Liver (tissue), 9 donors: ENCODE results near the gene TRIM72. TPM values are rescaled to one million over a fixed set of nuclear protein-coding genes. Genes with fewer than 3 reads are reported as not detected.

Experiments
- DNase-seq: peaks from one replicate; pipeline ENCODE4 v3.0.0-alpha.2; 2017; ENCODE audit warnings: low spot score
- H3K27ac ChIP-seq, 2 donors: one replicate each; pipeline ENCODE4 v1.7.0; 2013; ENCODE audit warnings: inconsistent platforms in 2 of 2, low read length in 2 of 2, control low read depth in 1 of 2, low read depth in 1 of 2, mild to moderate bottlenecking in 1 of 2
- H3K27me3 ChIP-seq, 4 donors: one replicate each; pipeline versions ENCODE4 v1.6.1 to v1.7.0; 2013; ENCODE audit warnings: low read length in 3 of 4, inconsistent platforms in 1 of 4, mild to moderate bottlenecking in 1 of 4, moderate library complexity in 1 of 4; ENCODE audit not compliant: control insufficient read depth in 4 of 4, insufficient read depth in 4 of 4
- H3K36me3 ChIP-seq, 4 donors: one replicate each; pipeline versions ENCODE4 v1.6.1 to v1.7.0; 2013; ENCODE audit warnings: low read length in 3 of 4, mild to moderate bottlenecking in 3 of 4, low read depth in 1 of 4, moderate library complexity in 1 of 4; ENCODE audit not compliant: control insufficient read depth in 4 of 4, insufficient read depth in 3 of 4
- H3K4me1 ChIP-seq, 4 donors: one replicate each; pipeline versions ENCODE4 v1.6.1 to v1.7.0; 2013; ENCODE audit warnings: low read length in 3 of 4, mild to moderate bottlenecking in 3 of 4, moderate library complexity in 1 of 4; ENCODE audit not compliant: control insufficient read depth in 4 of 4, insufficient read depth in 4 of 4
- H3K4me3 ChIP-seq, 3 donors: one replicate each; pipeline versions ENCODE4 v1.6.1 to v1.7.0; 2013; ENCODE audit warnings: low read length in 3 of 3, control low read depth in 1 of 3, low read depth in 1 of 3, mild to moderate bottlenecking in 1 of 3
- H3K9ac ChIP-seq, 2 donors: one replicate each; pipeline ENCODE4 v1.7.0; 2013; ENCODE audit warnings: low read length in 2 of 2, mild to moderate bottlenecking in 2 of 2, moderate library complexity in 2 of 2, control low read depth in 1 of 2, low read depth in 1 of 2
- H3K9me3 ChIP-seq, 4 donors: one replicate each; pipeline versions ENCODE4 v1.6.1 to v1.7.0; 2013; ENCODE audit warnings: low read length in 3 of 4; ENCODE audit not compliant: control insufficient read depth in 4 of 4
- CTCF ChIP-seq: fragments of 150-350 bp; IDR thresholded peaks from 2 replicates; pipeline ENCODE4 v1.5.1; 2017; ENCODE audit warnings: improper control_type of control experiment, low read depth, low read length; ENCODE audit not compliant: missing input control
- EGR1 ChIP-seq, 2 donors: IDR thresholded peaks; 2 replicates each; pipeline ENCODE4 v1.6.1; 2016 to 2018; ENCODE audit warnings: antibody characterized with exemption in 2 of 2, low read depth in 2 of 2
- FOXA2 ChIP-seq: IDR thresholded peaks from 2 replicates; pipeline ENCODE4 v1.6.1; 2016; ENCODE audit warnings: antibody characterized with exemption
- GABPA ChIP-seq, 2 donors: IDR thresholded peaks in 1 of 2; conservative IDR thresholded peaks in 1 of 2; 2 replicates each; pipeline ENCODE4 v1.6.1; 2016; ENCODE audit warnings: antibody characterized with exemption in 2 of 2, mild to moderate bottlenecking in 1 of 2, moderate library complexity in 1 of 2
- HNF4A ChIP-seq, 2 donors: conservative IDR thresholded peaks; 2 replicates each; pipeline ENCODE4 v1.6.1; 2016; ENCODE audit warnings: antibody characterized with exemption in 2 of 2, mild to moderate bottlenecking in 2 of 2
- HNF4G ChIP-seq: IDR thresholded peaks from 2 replicates; pipeline ENCODE4 v1.6.1; 2016; ENCODE audit warnings: antibody characterized with exemption
- JUND ChIP-seq, 2 donors: IDR thresholded peaks; 2 replicates each; pipeline ENCODE4 v1.6.1; 2016; ENCODE audit warnings: antibody characterized with exemption in 2 of 2
- MAX ChIP-seq: IDR thresholded peaks from 2 replicates; pipeline ENCODE4 v1.6.1; 2016; ENCODE audit warnings: antibody characterized with exemption
- RAD21 ChIP-seq, 2 donors: IDR thresholded peaks; 2 replicates each; pipeline ENCODE4 v1.6.1; 2016; ENCODE audit warnings: antibody characterized with exemption in 2 of 2, mild to moderate bottlenecking in 2 of 2
- SP1 ChIP-seq: IDR thresholded peaks from 2 replicates; pipeline ENCODE4 v1.6.1; 2018; ENCODE audit warnings: antibody characterized with exemption, mild to moderate bottlenecking
- YY1 ChIP-seq: IDR thresholded peaks from 2 replicates; pipeline ENCODE4 v1.6.1; 2016; ENCODE audit warnings: antibody characterized with exemption, mild to moderate bottlenecking
- WGBS: extraction: QIAGEN DNeasy Blood & Tissue Kit; methylation state at CpG from one replicate; pipeline ENCODE4 v1.1.7; 2013; 5-methylcytosine and 5-hydroxymethylcytosine counted together
- polyA plus RNA-seq, 2 donors: library from polyadenylated mRNA; stranded (reverse) in 1 of 2; unstranded in 1 of 2; fragments of 200-250 nt in 1 of 2; fragments of >200 nt in 1 of 2; fragmentation: Nextera tagmentation in 1 of 2; extraction: Ambion mirVana in 1 of 2; gene quantifications; one replicate each; pipeline versions ENCODE4 v1.2.1 to v1.2.3, GENCODE V29; 2013 to 2015
- total RNA-seq, 2 donors: library from RNA; depleted of rRNA; stranded (reverse); fragments of >200 nt; gene quantifications; one replicate each; pipeline ENCODE4 v1.2.3, GENCODE V29; 2014
- TF ChIP-seq, protein P1 (sequence below): IDR thresholded peaks from 2 replicates; pipeline ENCODE4 v1.6.1; 2016; ENCODE audit warnings: antibody characterized with exemption, mild to moderate bottlenecking
- TF ChIP-seq, protein P2 (sequence below): IDR thresholded peaks from 2 replicates; pipeline ENCODE4 v1.6.1; 2016; ENCODE audit warnings: antibody characterized with exemption
- TF ChIP-seq, protein P3 (sequence below): IDR thresholded peaks from 2 replicates; pipeline ENCODE4 v1.6.1; 2016; ENCODE audit warnings: antibody characterized with exemption
- donor health status: healthy.
- donor health status: healthy.
- donor health status: healthy.
- donor health status: healthy.
- donor health status: healthy.

Gene TRIM72
- total and polyA plus RNA-seq, 4 donors, result under 0.01 to 0.10 (median 0.02) TPM; not detected in 1

- no peak overlapping the region for H3K27ac ChIP-seq
- no peak overlapping the region for H3K9ac ChIP-seq
- no peak for DNase-seq
- H3K4me3 ChIP-seq, result no peak overlapping the region
- TF ChIP-seq SP1 (no peak), HNF4G (no peak), JUND (IDR thresholded peaks at IDR 0.05) (no peak), YY1 (no peak), MAX (no peak), HNF4A (conservative IDR thresholded peaks at IDR 0.05) (no peak), CTCF (no peak), RAD21 (IDR thresholded peaks at IDR 0.05) (no peak), EGR1 (IDR thresholded peaks at IDR 0.05; ENCODE audit: low read depth in 2 of 2) (no peak), GABPA (IDR thresholded peaks at IDR 0.05 in 1 of 2, conservative IDR thresholded peaks at IDR 0.05 in 1 of 2) (no peak), FOXA2 (no peak)
- TF ChIP-seq, protein P1, sequence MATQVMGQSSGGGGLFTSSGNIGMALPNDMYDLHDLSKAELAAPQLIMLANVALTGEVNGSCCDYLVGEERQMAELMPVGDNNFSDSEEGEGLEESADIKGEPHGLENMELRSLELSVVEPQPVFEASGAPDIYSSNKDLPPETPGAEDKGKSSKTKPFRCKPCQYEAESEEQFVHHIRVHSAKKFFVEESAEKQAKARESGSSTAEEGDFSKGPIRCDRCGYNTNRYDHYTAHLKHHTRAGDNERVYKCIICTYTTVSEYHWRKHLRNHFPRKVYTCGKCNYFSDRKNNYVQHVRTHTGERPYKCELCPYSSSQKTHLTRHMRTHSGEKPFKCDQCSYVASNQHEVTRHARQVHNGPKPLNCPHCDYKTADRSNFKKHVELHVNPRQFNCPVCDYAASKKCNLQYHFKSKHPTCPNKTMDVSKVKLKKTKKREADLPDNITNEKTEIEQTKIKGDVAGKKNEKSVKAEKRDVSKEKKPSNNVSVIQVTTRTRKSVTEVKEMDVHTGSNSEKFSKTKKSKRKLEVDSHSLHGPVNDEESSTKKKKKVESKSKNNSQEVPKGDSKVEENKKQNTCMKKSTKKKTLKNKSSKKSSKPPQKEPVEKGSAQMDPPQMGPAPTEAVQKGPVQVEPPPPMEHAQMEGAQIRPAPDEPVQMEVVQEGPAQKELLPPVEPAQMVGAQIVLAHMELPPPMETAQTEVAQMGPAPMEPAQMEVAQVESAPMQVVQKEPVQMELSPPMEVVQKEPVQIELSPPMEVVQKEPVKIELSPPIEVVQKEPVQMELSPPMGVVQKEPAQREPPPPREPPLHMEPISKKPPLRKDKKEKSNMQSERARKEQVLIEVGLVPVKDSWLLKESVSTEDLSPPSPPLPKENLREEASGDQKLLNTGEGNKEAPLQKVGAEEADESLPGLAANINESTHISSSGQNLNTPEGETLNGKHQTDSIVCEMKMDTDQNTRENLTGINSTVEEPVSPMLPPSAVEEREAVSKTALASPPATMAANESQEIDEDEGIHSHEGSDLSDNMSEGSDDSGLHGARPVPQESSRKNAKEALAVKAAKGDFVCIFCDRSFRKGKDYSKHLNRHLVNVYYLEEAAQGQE, result no peak
- TF ChIP-seq, protein P2, sequence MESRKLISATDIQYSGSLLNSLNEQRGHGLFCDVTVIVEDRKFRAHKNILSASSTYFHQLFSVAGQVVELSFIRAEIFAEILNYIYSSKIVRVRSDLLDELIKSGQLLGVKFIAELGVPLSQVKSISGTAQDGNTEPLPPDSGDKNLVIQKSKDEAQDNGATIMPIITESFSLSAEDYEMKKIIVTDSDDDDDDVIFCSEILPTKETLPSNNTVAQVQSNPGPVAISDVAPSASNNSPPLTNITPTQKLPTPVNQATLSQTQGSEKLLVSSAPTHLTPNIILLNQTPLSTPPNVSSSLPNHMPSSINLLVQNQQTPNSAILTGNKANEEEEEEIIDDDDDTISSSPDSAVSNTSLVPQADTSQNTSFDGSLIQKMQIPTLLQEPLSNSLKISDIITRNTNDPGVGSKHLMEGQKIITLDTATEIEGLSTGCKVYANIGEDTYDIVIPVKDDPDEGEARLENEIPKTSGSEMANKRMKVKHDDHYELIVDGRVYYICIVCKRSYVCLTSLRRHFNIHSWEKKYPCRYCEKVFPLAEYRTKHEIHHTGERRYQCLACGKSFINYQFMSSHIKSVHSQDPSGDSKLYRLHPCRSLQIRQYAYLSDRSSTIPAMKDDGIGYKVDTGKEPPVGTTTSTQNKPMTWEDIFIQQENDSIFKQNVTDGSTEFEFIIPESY, result no peak
- TF ChIP-seq, protein P3, sequence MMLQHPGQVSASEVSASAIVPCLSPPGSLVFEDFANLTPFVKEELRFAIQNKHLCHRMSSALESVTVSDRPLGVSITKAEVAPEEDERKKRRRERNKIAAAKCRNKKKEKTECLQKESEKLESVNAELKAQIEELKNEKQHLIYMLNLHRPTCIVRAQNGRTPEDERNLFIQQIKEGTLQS, result no peak
- WGBS, result 89% methylated on average over 10 of the region's 10 CpGs
- H3K36me3 ChIP-seq, result peaks cover 22 to 90% (median 87%) of the 10 kb centered on the region in 4 donors
- H3K9me3 ChIP-seq, result no peaks in the 10 kb centered on the region
- no peaks in the 10 kb centered on the region for H3K27me3 ChIP-seq
- H3K4me1 ChIP-seq, result peaks cover 4 to 17% (median 9%) of the 10 kb centered on the region in 4 donors
Observed at GRCh38 chr16:31186930-31187807, 26.8 kb upstream of the TRIM72 start.
